ENCODE results near the gene FARS2. TPM values are rescaled to one million over a fixed set of nuclear protein-coding genes. Genes with fewer than 3 reads are reported as not detected.
A peak's percentile ranks its signal among the peaks of the same experiment; 100 is the strongest.

Gene FARS2
- total and polyA plus RNA-seq, 9 of the 15 experiments (the other 6 are each of a cell fraction or from before 2014, with no cell fraction given): 16.5 to 62.2 (median 27.0) TPM

GRCh38 chr6:5541751-5542432 is 280.6 kb downstream of the FARS2 start (continued):
- TF ChIP-seq ZBTB34 (CRISPR knock-in tag; IDR thresholded peaks at IDR 0.05): no peak
- peak in 1 of 2 experiments; percentile 71; a peak in 2 of 4 replicates for TF ChIP-seq ZNF639 (CRISPR knock-in tag; conservative IDR thresholded peaks at IDR 0.05 in 1 of 2, IDR thresholded peaks at IDR 0.05 in 1 of 2)
- no peak for TF ChIP-seq VEZF1 (CRISPR knock-in tag; IDR thresholded peaks at IDR 0.05)
- TF ChIP-seq NFYB (IDR thresholded peaks at IDR 0.05; ENCODE audit: extremely low read depth, insufficient read length): no peak
- no peak for TF ChIP-seq IFI16 (CRISPR knock-in tag; IDR thresholded peaks at IDR 0.05)
- no peak for TF ChIP-seq SRSF7 (optimal IDR thresholded peaks at IDR 0.05; ENCODE audit: low read depth, low read length)
- no peak for TF ChIP-seq BRD4 (IDR thresholded peaks at IDR 0.05)
- TF ChIP-seq PCBP1 (IDR thresholded peaks at IDR 0.05; ENCODE audit: low read depth, low read length, poor library complexity, severe bottlenecking): no peak
- TF ChIP-seq GABPB1 (CRISPR knock-in tag; IDR thresholded peaks at IDR 0.05): no peak
- TF ChIP-seq MAFG (tag; conservative IDR thresholded peaks at IDR 0.05): no peak
- no peak for TF ChIP-seq BCL6 (CRISPR knock-in tag; IDR thresholded peaks at IDR 0.05)
- TF ChIP-seq HLTF (IDR thresholded peaks at IDR 0.05): no peak
- TF ChIP-seq TFAP4 (CRISPR knock-in tag; IDR thresholded peaks at IDR 0.05; ENCODE audit: borderline replicate concordance): no peak
- TF ChIP-seq TCF15 (CRISPR knock-in tag; IDR thresholded peaks at IDR 0.05): no peak
- TF ChIP-seq E4F1 (CRISPR knock-in tag; IDR thresholded peaks at IDR 0.05; ENCODE audit: borderline replicate concordance): no peak
- no peak for TF ChIP-seq KAT2B (IDR thresholded peaks at IDR 0.05; ENCODE audit: low read depth, low read length)
- TF ChIP-seq TCF7 (IDR thresholded peaks at IDR 0.05; ENCODE audit: borderline replicate concordance): no peak
